MCF 10A (cell line): Measurements from ENCODE around the gene NAPSA. TPM values are rescaled to one million over a fixed set of nuclear protein-coding genes. Genes with fewer than 3 reads are reported as not detected.

ENCODE experiments used
- BruUV-seq: library from RNA; stranded (reverse); fragments of 400-500 nt; replicated peaks from 2 replicates; lab custom pipeline; 2021; lab: Mats Ljungman, UMichigan
- CTCF ChIA-PET: fragments of 300-600 bp; sonication (Branson Sonifier 250); formaldehyde crosslinking; extraction: SDS; loops from one replicate; lab custom pipeline; 2021; ENCODE audit warnings: antibody characterized with exemption, inconsistent platforms; lab: Yijun Ruan, JAX
- POLR2A ChIA-PET: fragments of 300-600, 350-650 bp; sonication (Branson Sonifier 250); formaldehyde crosslinking; extraction: SDS; loops from one replicate; lab custom pipeline; 2020; ENCODE audit warnings: antibody characterized with exemption, inconsistent platforms; lab: Yijun Ruan, JAX
- DNase-seq: peaks from one replicate; pipeline ENCODE4 v3.0.0-alpha.2; 2018; ENCODE audit not compliant: unreplicated experiment
- H3K27ac Mint-ChIP-seq: one replicate; pipeline ENCODE4 v1.8.0; 2022; ENCODE audit warnings: mild to moderate bottlenecking, low read depth, mixed read lengths; ENCODE audit not compliant: unreplicated experiment
- H3K27me3 Mint-ChIP-seq: one replicate; pipeline ENCODE4 v1.8.0; 2022; ENCODE audit warnings: mixed read lengths; ENCODE audit not compliant: insufficient read depth, unreplicated experiment
- H3K36me3 Mint-ChIP-seq: one replicate; pipeline ENCODE4 v1.8.0; 2022; ENCODE audit warnings: mild to moderate bottlenecking, moderate library complexity, mixed read lengths; ENCODE audit not compliant: insufficient read depth, unreplicated experiment
- H3K4me1 Mint-ChIP-seq: one replicate; pipeline ENCODE4 v1.8.0; 2022; ENCODE audit warnings: mixed read lengths; ENCODE audit not compliant: insufficient read depth, unreplicated experiment
- H3K4me3 Mint-ChIP-seq: one replicate; pipeline ENCODE4 v1.8.0; 2022; ENCODE audit warnings: mild to moderate bottlenecking, moderate library complexity, mixed read lengths; ENCODE audit not compliant: unreplicated experiment
- H3K9me3 Mint-ChIP-seq: one replicate; pipeline ENCODE4 v1.8.0; 2022; ENCODE audit warnings: mixed read lengths; ENCODE audit not compliant: unreplicated experiment
- CTCF ChIP-seq: fragments of 200-600 bp; IDR thresholded peaks from one replicate; pipeline ENCODE4 v1.8.0; 2022; ENCODE audit warnings: antibody characterized with exemption, mild to moderate bottlenecking; ENCODE audit not compliant: unreplicated experiment
- intact Hi-C: fragments of 100-400 bp; cut with micrococcal nuclease; formaldehyde crosslinking; loops from 2 replicates; pipeline ENCODE4 v1.14.1; 2022
- total RNA-seq: library from RNA; stranded (reverse); gene quantifications from 2 replicates; pipeline ENCODE4 v1.2.3, GENCODE V29; 2022

The NAPSA gene
- total RNA-seq, 1 experiment from 2014 or later: 0.51 TPM

GRCh38 chr19:50328873-50329145 is 36.6 kb downstream of the NAPSA start:
- H3K36me3 Mint-ChIP-seq: no peaks in the 10 kb centered on the region
- no peak overlapping the region for H3K27ac Mint-ChIP-seq
- H3K4me1 Mint-ChIP-seq: no peaks in the 10 kb centered on the region
- peaks cover 54% of the 10 kb centered on the region for H3K27me3 Mint-ChIP-seq
- peaks cover 33% of the 10 kb centered on the region for H3K9me3 Mint-ChIP-seq
- no peak for TF ChIP-seq CTCF
- POLR2A ChIA-PET: no interaction called here
- no TSS peak for BruUV-seq
- no peak overlapping the region for H3K4me3 Mint-ChIP-seq
- CTCF ChIA-PET: interaction anchor here (0.7 kb wide), 1 partner anchor 596 kb away, joined by 3 read pairs; no protein-coding TSS in a partner anchor
- intact Hi-C loops: no loop called here
- no peak for DNase-seq

- no peak overlapping the region for H3K4me3 Mint-ChIP-seq
- no peak for DNase-seq
- BruUV-seq: no TSS peak
- H3K36me3 Mint-ChIP-seq: no peaks in the 10 kb centered on the region
- H3K27me3 Mint-ChIP-seq: peaks cover 54% of the 10 kb centered on the region
- CTCF ChIA-PET: interaction anchor here (0.7 kb wide), 1 partner anchor 597 kb away, joined by 3 read pairs; no protein-coding TSS in a partner anchor
- H3K9me3 Mint-ChIP-seq: peaks cover 33% of the 10 kb centered on the region
- POLR2A ChIA-PET: no interaction called here
- H3K4me1 Mint-ChIP-seq: no peaks in the 10 kb centered on the region
- TF ChIP-seq CTCF: no peak
- intact Hi-C loops: no loop called here
- no peak overlapping the region for H3K27ac Mint-ChIP-seq
These were observed 37.1 kb downstream of the NAPSA start for GRCh38 chr19:50328224-50328872.

GRCh38 chr19:50327461-50328223 is 37.8 kb downstream of the NAPSA start:
- peaks cover 52% of the 10 kb centered on the region for H3K27me3 Mint-ChIP-seq
- ChIA-PET POLR2A (no interaction called here), CTCF (interaction anchor here (0.7 kb wide), 1 partner anchor 19 kb away, joined by 4 read pairs; no protein-coding TSS in a partner anchor)
- no peaks in the 10 kb centered on the region for H3K36me3 Mint-ChIP-seq
- H3K4me3 Mint-ChIP-seq: no peak overlapping the region
- intact Hi-C loops: no loop called here
- BruUV-seq: no TSS peak
- H3K4me1 Mint-ChIP-seq: no peaks in the 10 kb centered on the region
- H3K27ac Mint-ChIP-seq: no peak overlapping the region
- H3K9me3 Mint-ChIP-seq: peaks cover 35% of the 10 kb centered on the region
- no peak for DNase-seq
- no peak for TF ChIP-seq CTCF

GRCh38 chr19:50327013-50327412 is 38.4 kb downstream of the NAPSA start:
- H3K9me3 Mint-ChIP-seq: peaks cover 41% of the 10 kb centered on the region
- TF ChIP-seq CTCF: no peak
- H3K4me3 Mint-ChIP-seq: no peak overlapping the region
- intact Hi-C loops: no loop called here
- BruUV-seq: no TSS peak
- ChIA-PET CTCF (interaction anchor here (0.7 kb wide), 1 partner anchor 20 kb away, joined by 4 read pairs; no protein-coding TSS in a partner anchor), POLR2A (no interaction called here)
- H3K36me3 Mint-ChIP-seq: no peaks in the 10 kb centered on the region
- H3K27ac Mint-ChIP-seq: no peak overlapping the region
- peaks cover 46% of the 10 kb centered on the region for H3K27me3 Mint-ChIP-seq
- DNase-seq: no peak
- H3K4me1 Mint-ChIP-seq: no peaks in the 10 kb centered on the region
